PC-3 (cell line): Measurements from ENCODE around the gene PCTP. TPM values are rescaled to one million over a fixed set of nuclear protein-coding genes. Genes with fewer than 3 reads are reported as not detected.

Experiments used
- ATAC-seq: fragments of 200-7000 bp; cut with Tn5 transposase; 2 replicates; pipeline ENCODE4 v1.9.1; 2020; ENCODE audit warnings: mild to moderate bottlenecking, moderate library complexity
- BruUV-seq: library from RNA; stranded (reverse); fragments of 400-500 nt; replicated peaks from 2 replicates; lab custom pipeline; 2021; lab: Mats Ljungman, UMichigan
- CTCF ChIA-PET: fragments of 300-600 bp; sonication (Branson Sonifier 250); formaldehyde crosslinking; loops from one replicate; lab custom pipeline; 2022; ENCODE audit warnings: antibody characterized with exemption; lab: Charles Lee
- POLR2A ChIA-PET: fragments of 300-600 bp; sonication (Branson Sonifier 250); formaldehyde crosslinking; loops from one replicate; lab custom pipeline; 2022; ENCODE audit warnings: antibody characterized with exemption; ENCODE audit not compliant: unreplicated experiment; lab: Charles Lee
- DNase-seq: peaks from one replicate; pipeline ENCODE4 v3.0.0-alpha.2; 2015
- H2AFZ ChIP-seq: fragments of 300-600 bp; sonication (generic); 2 replicates; pipeline ENCODE4 v1.6.0; 2016; ENCODE audit warnings: antibody characterized with exemption, low read length
- H3F3A ChIP-seq: fragments of 300-600 bp; sonication (generic); one replicate; pipeline ENCODE4 v1.6.0; 2017; ENCODE audit warnings: antibody characterized with exemption, low read length, control low read depth, mild to moderate bottlenecking; ENCODE audit not compliant: unreplicated experiment
- H3K27ac ChIP-seq: fragments of 300-600 bp; sonication (generic); 2 replicates; pipeline ENCODE4 v1.5.1; 2016; ENCODE audit warnings: mild to moderate bottlenecking, low read length
- H3K27me3 ChIP-seq: fragments of 300-600 bp; sonication (generic); 2 replicates; pipeline ENCODE4 v1.6.1; 2016; ENCODE audit warnings: low read length, mixed read lengths
- H3K36me3 ChIP-seq: fragments of 300-600 bp; sonication (generic); 2 replicates; pipeline ENCODE4 v1.6.1; 2016; ENCODE audit warnings: low read depth, mixed run types, low read length, mixed read lengths
- H3K4me1 ChIP-seq: fragments of 300-600 bp; sonication (generic); 2 replicates; pipeline ENCODE4 v1.5.1; 2016; ENCODE audit warnings: low read length; ENCODE audit not compliant: insufficient read depth
- H3K4me2 ChIP-seq: fragments of 300-600 bp; sonication (generic); 2 replicates; pipeline ENCODE4 v1.6.0; 2016; ENCODE audit warnings: low read length
- H3K4me3 ChIP-seq: fragments of 300-600 bp; sonication (generic); 2 replicates; pipeline ENCODE4 v1.5.1; 2016; ENCODE audit warnings: mild to moderate bottlenecking, low read length, mixed read lengths
- H3K79me2 ChIP-seq: fragments of 300-600 bp; sonication (generic); 2 replicates; pipeline ENCODE4 v1.6.1; 2017; ENCODE audit warnings: low read length, mixed read lengths
- H3K9ac ChIP-seq: fragments of 300-600 bp; sonication (generic); 2 replicates; pipeline ENCODE4 v1.6.0; 2016; ENCODE audit warnings: mild to moderate bottlenecking, low read length
- H3K9me2 ChIP-seq: fragments of 300-600 bp; sonication (generic); replicated peaks from 2 replicates; pipeline ENCODE4 v1.6.1; 2016; ENCODE audit warnings: mixed run types, low read length, mixed read lengths
- H3K9me3 ChIP-seq: fragments of 300-600 bp; sonication (generic); 2 replicates; pipeline ENCODE4 v1.6.1; 2016; ENCODE audit warnings: low read length, mixed read lengths
- H4K20me1 ChIP-seq: fragments of 300-600 bp; sonication (generic); 2 replicates; pipeline ENCODE4 v1.6.1; 2016; ENCODE audit warnings: low read length, mixed read lengths
- EZH2 ChIP-seq: fragments of 300-600 bp; sonication (generic); IDR thresholded peaks from one replicate; pipeline ENCODE4 v1.6.1; 2017; ENCODE audit warnings: antibody characterized with exemption, mild to moderate bottlenecking, low read length; ENCODE audit not compliant: unreplicated experiment
- EZH2phosphoT487 ChIP-seq: fragments of 300-600 bp; sonication (generic); IDR thresholded peaks from 2 replicates; pipeline ENCODE4 v1.6.1; 2018; ENCODE audit warnings: mild to moderate bottlenecking, antibody characterized with exemption, low read length, borderline replicate concordance
- intact Hi-C: fragments of 100-400 bp; cut with micrococcal nuclease; formaldehyde crosslinking; loops from 2 replicates; pipeline ENCODE4 v1.9.0; 2023
- total RNA-seq: library from RNA; depleted of rRNA; stranded (reverse); fragments of >200 nt; gene quantifications from 2 replicates; pipeline ENCODE4 v1.2.3, GENCODE V29; 2014
- TF ChIP-seq, protein P1 (sequence below): fragments of 300-600 bp; sonication (generic); conservative IDR thresholded peaks from 2 replicates; pipeline ENCODE4 v1.5.1; 2017; ENCODE audit warnings: antibody characterized with exemption, low read depth, mild to moderate bottlenecking, low read length

Gene PCTP
- total RNA-seq, 1 experiment from 2014 or later, result 17.6 TPM

DNA sequence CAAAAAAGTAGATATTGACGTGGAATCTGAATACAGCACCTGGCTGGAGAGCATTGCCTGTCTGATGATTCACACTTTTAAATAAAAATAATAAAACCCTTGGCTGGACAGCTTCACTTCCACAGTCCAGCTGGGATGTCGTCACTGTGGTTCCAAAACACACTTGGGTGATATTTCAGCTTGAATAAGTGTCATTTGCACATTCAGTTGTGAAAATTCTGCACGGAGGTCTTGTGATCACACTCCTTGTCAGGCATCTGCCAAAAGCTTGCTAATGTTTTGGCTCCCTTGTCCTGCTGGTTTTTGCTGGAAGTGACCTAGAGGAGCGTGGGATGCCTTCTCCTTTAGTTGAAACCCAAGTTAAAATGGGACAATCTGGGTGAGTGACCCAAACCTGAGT, 60.7 kb downstream of the PCTP start:
- H3K27ac ChIP-seq, result no peak overlapping the region
- no peak overlapping the region for H3K4me2 ChIP-seq
- intact Hi-C loops, result no loop called here
- no peak overlapping the region for H2AFZ ChIP-seq
- no peaks in the 10 kb centered on the region for H3K4me1 ChIP-seq
- H3K27me3 ChIP-seq, result peaks cover 29% of the 10 kb centered on the region
- H3K4me3 ChIP-seq, result no peak overlapping the region
- no peak for ATAC-seq
- H3K9me3 ChIP-seq, result no peaks in the 10 kb centered on the region
- no peaks in the 10 kb centered on the region for H4K20me1 ChIP-seq
- H3K36me3 ChIP-seq, result no peaks in the 10 kb centered on the region
- POLR2A ChIA-PET, result no interaction called here
- H3K9ac ChIP-seq, result no peak overlapping the region
- no peaks in the 10 kb centered on the region for H3K9me2 ChIP-seq
- no TSS peak for BruUV-seq
- no peaks in the 10 kb centered on the region for H3K79me2 ChIP-seq
- TF ChIP-seq EZH2, result no peak
- TF ChIP-seq, protein P1, sequence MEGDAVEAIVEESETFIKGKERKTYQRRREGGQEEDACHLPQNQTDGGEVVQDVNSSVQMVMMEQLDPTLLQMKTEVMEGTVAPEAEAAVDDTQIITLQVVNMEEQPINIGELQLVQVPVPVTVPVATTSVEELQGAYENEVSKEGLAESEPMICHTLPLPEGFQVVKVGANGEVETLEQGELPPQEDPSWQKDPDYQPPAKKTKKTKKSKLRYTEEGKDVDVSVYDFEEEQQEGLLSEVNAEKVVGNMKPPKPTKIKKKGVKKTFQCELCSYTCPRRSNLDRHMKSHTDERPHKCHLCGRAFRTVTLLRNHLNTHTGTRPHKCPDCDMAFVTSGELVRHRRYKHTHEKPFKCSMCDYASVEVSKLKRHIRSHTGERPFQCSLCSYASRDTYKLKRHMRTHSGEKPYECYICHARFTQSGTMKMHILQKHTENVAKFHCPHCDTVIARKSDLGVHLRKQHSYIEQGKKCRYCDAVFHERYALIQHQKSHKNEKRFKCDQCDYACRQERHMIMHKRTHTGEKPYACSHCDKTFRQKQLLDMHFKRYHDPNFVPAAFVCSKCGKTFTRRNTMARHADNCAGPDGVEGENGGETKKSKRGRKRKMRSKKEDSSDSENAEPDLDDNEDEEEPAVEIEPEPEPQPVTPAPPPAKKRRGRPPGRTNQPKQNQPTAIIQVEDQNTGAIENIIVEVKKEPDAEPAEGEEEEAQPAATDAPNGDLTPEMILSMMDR, result no peak
- no peak for TF ChIP-seq EZH2phosphoT487
- CTCF ChIA-PET, result no interaction called here
- no peak for DNase-seq
- no peaks in the 10 kb centered on the region for H3F3A ChIP-seq

DNA sequence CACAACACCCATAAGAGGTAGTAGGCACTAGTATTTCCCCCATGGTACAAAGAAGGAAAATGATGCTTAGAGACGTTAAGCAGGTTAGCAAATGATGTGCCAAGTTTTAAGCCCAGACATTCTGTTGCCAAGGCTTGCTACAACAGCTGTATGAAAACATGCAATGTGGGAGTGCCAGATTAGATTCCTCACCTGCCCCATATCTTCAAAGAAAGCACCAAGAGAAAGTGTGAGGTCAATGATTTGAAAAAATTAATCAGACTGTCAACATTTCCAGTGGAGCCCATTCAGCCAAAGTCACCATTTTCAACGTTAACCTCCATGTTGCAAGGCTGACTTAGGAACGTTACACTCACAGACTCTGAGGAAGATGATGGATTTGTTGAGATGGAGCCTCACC, 61.5 kb downstream of the PCTP start:
- ChIA-PET POLR2A (no interaction called here), CTCF (no interaction called here)
- no TSS peak for BruUV-seq

DNA sequence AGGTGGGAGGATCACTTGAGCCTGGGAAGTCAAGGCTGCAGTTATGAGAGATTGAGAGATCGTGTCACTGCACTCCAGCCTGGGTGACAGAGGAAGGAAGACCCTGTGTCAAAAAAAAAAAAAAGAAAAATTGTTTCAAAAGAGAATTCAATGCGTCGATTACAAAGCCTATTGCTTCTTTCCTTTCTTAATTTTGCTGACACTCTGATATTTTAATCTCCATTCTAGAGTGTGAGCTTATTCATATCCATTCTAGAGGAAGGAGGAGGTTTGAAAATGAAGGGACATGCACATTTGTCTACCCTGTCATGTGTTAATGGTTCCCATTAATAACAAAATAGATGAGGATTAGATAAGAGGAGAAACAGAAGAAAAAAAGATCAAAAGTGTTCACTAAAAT, 63.1 kb downstream of the PCTP start:
- Histone ChIP-seq H3K4me2 (no peak overlapping the region), H3K79me2 (no peaks in the 10 kb centered on the region), H3K9me2 (no peaks in the 10 kb centered on the region), H3K27ac (no peak overlapping the region), H3K9ac (no peak overlapping the region), H4K20me1 (no peaks in the 10 kb centered on the region), H2AFZ (no peak overlapping the region), H3K36me3 (no peaks in the 10 kb centered on the region), H3K4me3 (no peak overlapping the region), H3K4me1 (no peaks in the 10 kb centered on the region), H3F3A (no peaks in the 10 kb centered on the region), H3K9me3 (no peaks in the 10 kb centered on the region), H3K27me3 (peaks cover 43% of the 10 kb centered on the region)
- CTCF ChIA-PET, result no interaction called here
- ATAC-seq (no peak), DNase-seq (no peak)
- no TSS peak for BruUV-seq
- POLR2A ChIA-PET, result no interaction called here
- intact Hi-C loops, result no loop called here
- TF ChIP-seq, protein P1, result no peak
- TF ChIP-seq EZH2phosphoT487, result no peak

More for the DNA sequence above, 61.5 kb downstream of the PCTP start:
- H3K9ac ChIP-seq, result no peak overlapping the region
- TF ChIP-seq, protein P1, result no peak
- TF ChIP-seq EZH2 (no peak), EZH2phosphoT487 (no peak)
- H3F3A ChIP-seq, result no peaks in the 10 kb centered on the region
- no peaks in the 10 kb centered on the region for H3K36me3 ChIP-seq
- H3K9me3 ChIP-seq, result no peaks in the 10 kb centered on the region
- no peak overlapping the region for H3K27ac ChIP-seq
- ATAC-seq (no peak), DNase-seq (no peak)
- no peaks in the 10 kb centered on the region for H3K4me1 ChIP-seq
- H2AFZ ChIP-seq, result no peak overlapping the region
- no peaks in the 10 kb centered on the region for H3K9me2 ChIP-seq
- H3K4me3 ChIP-seq, result no peak overlapping the region
- intact Hi-C loops, result no loop called here
- H3K4me2 ChIP-seq, result no peak overlapping the region
- H3K79me2 ChIP-seq, result no peaks in the 10 kb centered on the region
- peaks cover 37% of the 10 kb centered on the region for H3K27me3 ChIP-seq
- no peaks in the 10 kb centered on the region for H4K20me1 ChIP-seq
